Activated T-cell treated with anti-CD3 and anti-CD28 coated beads, Interleukin-2, amount 50 U/mL, for 48 hours (primary cell): ENCODE data around the gene CFAP77.
A peak's percentile ranks its signal among the peaks of the same experiment; 100 is the strongest.
"Not testable (repeated sequence)": the region's sequence is repeated elsewhere in the genome, so short reads cannot be mapped to it uniquely, and the experiment has no call there.

ENCODE experiments used
- DNase-seq, 2 experiments: peaks; one replicate each; pipeline ENCODE4 v3.0.0-alpha.2; 2020

Gene CFAP77

GRCh38 chr9:132552041-132552440 lies 142.0 kb downstream of the CFAP77 start:
- no peak for DNase-seq

- no peak for DNase-seq
These were observed 144.7 kb downstream of the CFAP77 start for GRCh38 chr9:132554755-132555154.

- no peak for DNase-seq
These were observed 145.5 kb downstream of the CFAP77 start for GRCh38 chr9:132555528-132555927.

- no peak for DNase-seq
These were observed 146.2 kb downstream of the CFAP77 start for GRCh38 chr9:132556235-132556634.

- no peak for DNase-seq
These were observed 146.7 kb downstream of the CFAP77 start for GRCh38 chr9:132556714-132557113.

GRCh38 chr9:132557159-132557558 lies 147.1 kb downstream of the CFAP77 start:
- no peak for DNase-seq

GRCh38 chr9:132559711-132560110 lies 149.7 kb downstream of the CFAP77 start:
- DNase-seq, result no peak

GRCh38 chr9:132560616-132561202 lies 150.7 kb downstream of the CFAP77 start:
- no peak for DNase-seq

- DNase-seq, result no peak
These were observed 152.2 kb downstream of the CFAP77 start for GRCh38 chr9:132562306-132562573.

GRCh38 chr9:132564526-132564925 lies 154.5 kb downstream of the CFAP77 start:
- no peak for DNase-seq

- not testable (repeated sequence) for DNase-seq
These were observed 158.8 kb downstream of the CFAP77 start for GRCh38 chr9:132568787-132569186.

- no peak for DNase-seq
These were observed 162.0 kb downstream of the CFAP77 start for GRCh38 chr9:132571806-132572600.

GRCh38 chr9:132572921-132573320 lies 162.9 kb downstream of the CFAP77 start:
- no peak for DNase-seq

- peak; percentile 62 to 72 for DNase-seq
These were observed 165.1 kb downstream of the CFAP77 start for GRCh38 chr9:132575005-132575609.

- no peak for DNase-seq
These were observed 165.8 kb downstream of the CFAP77 start for GRCh38 chr9:132575811-132576210.

- no peak for DNase-seq
These were observed 167.1 kb downstream of the CFAP77 start for GRCh38 chr9:132577119-132577518.

GRCh38 chr9:132578367-132578932 lies 168.4 kb downstream of the CFAP77 start:
- no peak for DNase-seq

GRCh38 chr9:132579427-132579798 lies 169.4 kb downstream of the CFAP77 start:
- DNase-seq, result no peak

- DNase-seq, result no peak
These were observed 172.3 kb downstream of the CFAP77 start, which contains the start of gene BARHL1 for GRCh38 chr9:132582276-132582785. Gene BARHL1, plus strand, starts transcription at chr9:132582606. Its CDS starts 192 bp downstream, at chr9:132582798.

GRCh38 chr9:132582786-132583583 lies 173.0 kb downstream of the CFAP77 start:
- no peak for DNase-seq

GRCh38 chr9:132583584-132584304 lies 173.7 kb downstream of the CFAP77 start:
- no peak for DNase-seq
